ENCODE data around the gene GBA3. TPM values are rescaled to one million over a fixed set of nuclear protein-coding genes. Genes with fewer than 3 reads are reported as not detected.

Gene GBA3
- total RNA-seq, 1 donor = under 0.01 TPM

GRCh38 chr4:22650771-22651170 is 42.0 kb upstream of the GBA3 start:
- Histone ChIP-seq H3K4me2 (ENCODE audit: insufficient read depth, low read length) (no peak overlapping the region), H4K20me1 (ENCODE audit: insufficient read depth, low read length) (no peaks in the 10 kb centered on the region), H3K36me3 (ENCODE audit: insufficient read depth, low read length) (no peaks in the 10 kb centered on the region), H3K27ac (ENCODE audit: low read depth, low read length) (no peak overlapping the region), H3K9me3 (ENCODE audit: low read depth, low read length) (no peaks in the 10 kb centered on the region), H3K27me3 (ENCODE audit: insufficient read depth, low read length) (no peaks in the 10 kb centered on the region), H3K79me2 (ENCODE audit: insufficient read depth, low read length) (no peaks in the 10 kb centered on the region), H2AFZ (ENCODE audit: low read length) (no peak overlapping the region), H3K4me3 (ENCODE audit: insufficient read depth, low read length) (no peak overlapping the region), H3K4me1 (ENCODE audit: insufficient read depth, low read length) (no peaks in the 10 kb centered on the region)
- no peak for DNase-seq (ENCODE audit: insufficient read length, low spot score, missing footprints)
- no peak for TF ChIP-seq CTCF (IDR thresholded peaks at IDR 0.05; ENCODE audit: extremely low read depth, low read depth, low read length)

DNA sequence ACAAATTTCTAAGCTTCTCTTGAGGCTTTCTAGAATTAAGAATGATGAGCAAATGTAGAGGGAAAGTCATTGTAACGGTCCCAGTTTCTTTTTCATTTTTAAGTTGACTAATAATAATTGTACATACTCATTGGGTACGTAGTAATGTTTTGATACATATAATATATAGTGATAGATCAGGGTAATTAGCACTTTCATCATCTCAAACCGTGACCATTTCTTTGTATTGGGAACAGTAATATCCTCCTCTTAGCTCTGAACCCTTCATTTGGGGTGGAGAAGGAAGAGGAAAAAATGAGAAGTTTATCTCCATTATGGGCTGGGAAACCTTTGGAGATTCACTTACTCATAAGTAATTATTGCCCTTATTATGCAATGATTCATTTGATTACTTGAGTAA is 39.0 kb upstream of the GBA3 start:
- Histone ChIP-seq H3K4me1 (ENCODE audit: insufficient read depth, low read length) (no peaks in the 10 kb centered on the region), H4K20me1 (ENCODE audit: insufficient read depth, low read length) (no peaks in the 10 kb centered on the region), H2AFZ (ENCODE audit: low read length) (no peak overlapping the region), H3K4me2 (ENCODE audit: insufficient read depth, low read length) (no peak overlapping the region), H3K4me3 (ENCODE audit: insufficient read depth, low read length) (no peak overlapping the region), H3K27ac (ENCODE audit: low read depth, low read length) (no peak overlapping the region), H3K79me2 (ENCODE audit: insufficient read depth, low read length) (no peaks in the 10 kb centered on the region), H3K9me3 (ENCODE audit: low read depth, low read length) (no peaks in the 10 kb centered on the region), H3K27me3 (ENCODE audit: insufficient read depth, low read length) (no peaks in the 10 kb centered on the region), H3K36me3 (ENCODE audit: insufficient read depth, low read length) (no peaks in the 10 kb centered on the region)
- no peak for DNase-seq (ENCODE audit: insufficient read length, low spot score, missing footprints)
- TF ChIP-seq CTCF (IDR thresholded peaks at IDR 0.05; ENCODE audit: extremely low read depth, low read depth, low read length) = no peak

DNA sequence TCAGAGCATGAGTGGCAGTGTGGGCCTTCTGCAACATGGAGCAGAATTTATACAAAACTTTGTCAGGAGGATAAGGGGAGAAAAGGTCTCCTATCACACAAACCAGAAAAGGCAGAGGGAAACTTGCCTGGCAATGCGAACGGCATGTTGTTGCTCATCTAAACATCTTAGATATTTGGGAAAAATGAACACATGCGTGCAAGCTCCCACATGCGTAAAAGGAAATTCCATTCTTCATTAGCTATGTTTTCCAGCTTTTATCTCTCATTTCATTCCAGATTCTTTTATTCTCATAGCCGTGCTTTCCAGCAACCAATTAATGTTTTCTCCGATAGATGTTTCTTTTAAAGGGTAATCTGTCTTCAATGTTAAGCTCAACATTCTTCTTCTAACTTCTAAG is 31.3 kb upstream of the GBA3 start:
- no peak for TF ChIP-seq CTCF (IDR thresholded peaks at IDR 0.05; ENCODE audit: extremely low read depth, low read depth, low read length)
- H3K9me3 ChIP-seq (ENCODE audit: low read depth, low read length) = no peaks in the 10 kb centered on the region
- no peaks in the 10 kb centered on the region for H3K79me2 ChIP-seq (ENCODE audit: insufficient read depth, low read length)
- no peaks in the 10 kb centered on the region for H3K36me3 ChIP-seq (ENCODE audit: insufficient read depth, low read length)
- H3K27ac ChIP-seq (ENCODE audit: low read depth, low read length) = no peak overlapping the region
- H3K27me3 ChIP-seq (ENCODE audit: insufficient read depth, low read length) = no peaks in the 10 kb centered on the region
- H3K4me2 ChIP-seq (ENCODE audit: insufficient read depth, low read length) = no peak overlapping the region
- H2AFZ ChIP-seq (ENCODE audit: low read length) = no peak overlapping the region
- no peaks in the 10 kb centered on the region for H3K4me1 ChIP-seq (ENCODE audit: insufficient read depth, low read length)
- no peak for DNase-seq (ENCODE audit: insufficient read length, low spot score, missing footprints)
- no peak overlapping the region for H3K4me3 ChIP-seq (ENCODE audit: insufficient read depth, low read length)
- no peaks in the 10 kb centered on the region for H4K20me1 ChIP-seq (ENCODE audit: insufficient read depth, low read length)

GRCh38 chr4:22667332-22667940 is 25.3 kb upstream of the GBA3 start:
- Histone ChIP-seq H3K9me3 (ENCODE audit: low read depth, low read length) (no peaks in the 10 kb centered on the region), H4K20me1 (ENCODE audit: insufficient read depth, low read length) (no peaks in the 10 kb centered on the region), H3K4me2 (ENCODE audit: insufficient read depth, low read length) (no peak overlapping the region), H3K27me3 (ENCODE audit: insufficient read depth, low read length) (no peaks in the 10 kb centered on the region), H3K4me3 (ENCODE audit: insufficient read depth, low read length) (no peak overlapping the region), H3K4me1 (ENCODE audit: insufficient read depth, low read length) (no peaks in the 10 kb centered on the region), H2AFZ (ENCODE audit: low read length) (no peak overlapping the region), H3K36me3 (ENCODE audit: insufficient read depth, low read length) (no peaks in the 10 kb centered on the region), H3K27ac (ENCODE audit: low read depth, low read length) (no peak overlapping the region), H3K79me2 (ENCODE audit: insufficient read depth, low read length) (no peaks in the 10 kb centered on the region)
- TF ChIP-seq CTCF (IDR thresholded peaks at IDR 0.05; ENCODE audit: extremely low read depth, low read depth, low read length) = no peak
- DNase-seq (ENCODE audit: insufficient read length, low spot score, missing footprints) = no peak
